ENCODE data around the gene TRPC4.

TRPC4 gene

GRCh38 chr13:37869756-37870488 lies at the start of gene TRPC4:
TRPC4 (minus strand) TSS chr13:37869772; CDS start chr13:37783333, 86,439 bp downstream.
- peak; percentile 85 for DNase-seq

GRCh38 chr13:37918751-37919150 lies 49.2 kb upstream of the TRPC4 start:
- DNase-seq: no peak

- no peak for DNase-seq
Measured at GRCh38 chr13:37918116-37918714, 48.6 kb upstream of the TRPC4 start.

GRCh38 chr13:37914781-37915391 lies 45.3 kb upstream of the TRPC4 start:
- no peak for DNase-seq

- no peak for DNase-seq
Measured at GRCh38 chr13:37910790-37911189, 41.2 kb upstream of the TRPC4 start.

- DNase-seq: no peak
Measured at GRCh38 chr13:37906880-37907279, 37.3 kb upstream of the TRPC4 start.

GRCh38 chr13:37905736-37906135 lies 36.2 kb upstream of the TRPC4 start:
- DNase-seq: no peak

GRCh38 chr13:37899753-37900152 lies 30.2 kb upstream of the TRPC4 start:
- DNase-seq: no peak

- DNase-seq: no peak
Measured at GRCh38 chr13:37893321-37893720, 23.7 kb upstream of the TRPC4 start.

GRCh38 chr13:37889820-37890219 lies 20.2 kb upstream of the TRPC4 start:
- DNase-seq: no peak

GRCh38 chr13:37889102-37889501 lies 19.5 kb upstream of the TRPC4 start:
- DNase-seq: no peak

GRCh38 chr13:37886879-37887278 lies 17.3 kb upstream of the TRPC4 start:
- no peak for DNase-seq

- DNase-seq: no peak
Measured at GRCh38 chr13:37884674-37885073, 15.1 kb upstream of the TRPC4 start.

- DNase-seq: no peak
Measured at GRCh38 chr13:37884026-37884425, 14.5 kb upstream of the TRPC4 start.

- DNase-seq: no peak
Measured at GRCh38 chr13:37878921-37879320, 9.3 kb upstream of the TRPC4 start.

GRCh38 chr13:37878496-37878895 lies 8.9 kb upstream of the TRPC4 start:
- DNase-seq: no peak

GRCh38 chr13:37870895-37871550 lies 1.5 kb upstream of the TRPC4 start:
- DNase-seq: peak; percentile 37

- no peak for DNase-seq
Measured at GRCh38 chr13:37870489-37870845, 895 bp upstream of the TRPC4 start.

- DNase-seq: no peak
Measured at GRCh38 chr13:37869506-37869755, 141 bp downstream of the TRPC4 start.

GRCh38 chr13:37868691-37869505 lies 674 bp downstream of the TRPC4 start:
- DNase-seq: peak; percentile 66

GRCh38 chr13:37863708-37864107 lies 5.9 kb downstream of the TRPC4 start:
- DNase-seq: no peak

GRCh38 chr13:37835392-37835791 lies 34.2 kb downstream of the TRPC4 start:
- DNase-seq: no peak

GRCh38 chr13:37833411-37833810 lies 36.2 kb downstream of the TRPC4 start:
- DNase-seq: no peak
